Fibroblast of lung (primary cell): ENCODE results near the gene PRRX2. TPM values are rescaled to one million over a fixed set of nuclear protein-coding genes. Genes with fewer than 3 reads are reported as not detected.

Experiments
- DNase-seq, 2 donors: peaks; one replicate each; pipeline versions ENCODE4 v3.0.0 to v3.0.0-alpha.2; 2010; ENCODE audit warnings: low read depth in 2 of 2
- H2AFZ ChIP-seq: 2 replicates; pipeline ENCODE4 v1.5.1; 2012; ENCODE audit warnings: low read length, control low read depth, inconsistent platforms
- H3K27ac ChIP-seq: 2 replicates; pipeline ENCODE4 v1.5.1; 2011; ENCODE audit warnings: low read length, control low read depth; ENCODE audit not compliant: insufficient read depth
- H3K27me3 ChIP-seq: 2 replicates; pipeline ENCODE4 v1.5.1; 2011; ENCODE audit warnings: mild to moderate bottlenecking, low read length; ENCODE audit not compliant: control insufficient read depth, insufficient read depth
- H3K36me3 ChIP-seq: 2 replicates; pipeline ENCODE4 v1.5.1; 2011; ENCODE audit warnings: low read length; ENCODE audit not compliant: control insufficient read depth, insufficient read depth
- H3K4me1 ChIP-seq: 2 replicates; pipeline ENCODE4 v1.5.1; 2011; ENCODE audit warnings: low read length; ENCODE audit not compliant: control insufficient read depth, insufficient read depth; ENCODE audit errors: extremely low read depth
- H3K4me2 ChIP-seq: 2 replicates; pipeline ENCODE4 v1.5.1; 2011; ENCODE audit warnings: low read length, control low read depth; ENCODE audit not compliant: insufficient read depth; ENCODE audit errors: extremely low read depth
- H3K4me3 ChIP-seq, 4 experiments: fragments of 200-600 bp in 1 of 4; sonication (generic) in 1 of 4; replicated peaks in 1 of 4; 2 replicates each; pipeline ENCODE4 v1.5.1; 2011 to 2016; ENCODE audit warnings: low read length in 4 of 4, low read depth in 3 of 4, mild to moderate bottlenecking in 3 of 4, control low read depth in 2 of 4, inconsistent platforms in 1 of 4, mixed read lengths in 1 of 4; ENCODE audit not compliant: insufficient read depth in 1 of 4; ENCODE audit errors: control extremely low read depth in 1 of 4
- H3K79me2 ChIP-seq: 2 replicates; pipeline ENCODE4 v1.5.1; 2012; ENCODE audit warnings: mild to moderate bottlenecking, low read length, inconsistent platforms; ENCODE audit not compliant: control insufficient read depth, insufficient read depth
- H3K9ac ChIP-seq: 2 replicates; pipeline ENCODE4 v1.5.1; 2011; ENCODE audit warnings: mild to moderate bottlenecking, low read length, control low read depth; ENCODE audit not compliant: insufficient read depth
- H3K9me3 ChIP-seq: 2 replicates; pipeline ENCODE4 v1.5.1; 2012; ENCODE audit warnings: low read depth, low read length; ENCODE audit not compliant: control insufficient read depth, insufficient read depth
- H4K20me1 ChIP-seq: 2 replicates; pipeline ENCODE4 v1.5.1; 2011; ENCODE audit warnings: low read length; ENCODE audit not compliant: control insufficient read depth, insufficient read depth; ENCODE audit errors: extremely low read depth
- CTCF ChIP-seq, 2 donors: IDR thresholded peaks in 1 of 2; conservative IDR thresholded peaks in 1 of 2; 1 replicate in 1 of 2; 2 replicates in 1 of 2; pipeline ENCODE4 v1.5.1; 2011 to 2012; ENCODE audit warnings: low read length in 2 of 2, control low read depth in 1 of 2, inconsistent platforms in 1 of 2, low read depth in 1 of 2, mild to moderate bottlenecking in 1 of 2
- EZH2 ChIP-seq: IDR thresholded peaks from 2 replicates; pipeline ENCODE4 v1.5.1; 2012; ENCODE audit warnings: low read length, control low read depth, mild to moderate bottlenecking; ENCODE audit errors: missing control alignments
- polyA minus RNA-seq: library from RNA; depleted of rRNA, polyadenylated mRNA; stranded (reverse); fragments of >200 nt; gene quantifications from 2 replicates; pipeline ENCODE4 v1.2.3, GENCODE V29; 2011; ENCODE audit warnings: low replicate concordance
- polyA plus RNA-seq, 2 donors: library from polyadenylated mRNA; depleted of rRNA in 1 of 2; stranded (reverse) in 1 of 2; unstranded in 1 of 2; fragments of >200 nt; gene quantifications; 2 replicates each; pipeline ENCODE4 v1.2.1, GENCODE V29; 2011 to 2012; ENCODE audit warnings: missing spikeins in 1 of 2
- total RNA-seq: library from RNA; depleted of rRNA; stranded (reverse); fragments of >200 nt; gene quantifications from 2 replicates; pipeline ENCODE4 v1.2.1, GENCODE V29; 2014

Gene PRRX2
- total RNA-seq (4.6 and 11.7 TPM in 2 replicates), polyA plus RNA-seq (3.4 and 4.4 TPM in 2 replicates), polyA minus RNA-seq (2.3 and 2.7 TPM in 2 replicates)
- 13.0 and 15.9 TPM in 2 replicates for polyA plus RNA-seq (2012)

GRCh38 chr9:129665389-129665775 lies at the start of gene PRRX2:
Gene PRRX2, plus strand, starts transcription at chr9:129665647. Its CDS starts 221 bp downstream, at chr9:129665868.
- Histone ChIP-seq H3K27ac (no peak within 1 kb of the TSS), H3K4me1 (no peaks in the 10 kb centered on the region), H3K36me3 (no peaks in the 10 kb centered on the region), H2AFZ (peak within 1 kb of the TSS; percentile 36), H3K9ac (peak within 1 kb of the TSS; percentile 46), H3K4me2 (peak within 1 kb of the TSS; percentile 44), H4K20me1 (no peaks in the 10 kb centered on the region), H3K79me2 (no peaks in the 10 kb centered on the region), H3K4me3 (peak within 1 kb of the TSS in 3 of 4 experiments; percentile 43 to 64 (median 46)), H3K27me3 (no peaks in the 10 kb centered on the region), H3K9me3 (no peaks in the 10 kb centered on the region)
- DNase-seq, result peak in 1 of 2 donors; percentile 63
- TF ChIP-seq EZH2 (peak; percentile 65), CTCF (conservative IDR thresholded peaks at IDR 0.05 in 1 of 2, IDR thresholded peaks at IDR 0.05 in 1 of 2; ENCODE audit: low read depth in 1 of 2, low read length in 2 of 2) (no peak)

GRCh38 chr9:129617167-129617566 lies 48.3 kb upstream of the PRRX2 start:
- H3K9me3 ChIP-seq, result no peaks in the 10 kb centered on the region
- H4K20me1 ChIP-seq, result no peaks in the 10 kb centered on the region
- peak; percentile 61 to 82 for DNase-seq
- H3K27ac ChIP-seq, result no peak overlapping the region
- H3K9ac ChIP-seq, result no peak overlapping the region
- peaks cover 15% of the 10 kb centered on the region for H3K4me1 ChIP-seq
- no peak overlapping the region for H3K4me2 ChIP-seq
- no peak overlapping the region for H3K4me3 ChIP-seq
- no peaks in the 10 kb centered on the region for H3K79me2 ChIP-seq
- H3K27me3 ChIP-seq, result no peaks in the 10 kb centered on the region
- peak; percentile 71 to 73 for TF ChIP-seq CTCF (conservative IDR thresholded peaks at IDR 0.05 in 1 of 2, IDR thresholded peaks at IDR 0.05 in 1 of 2; ENCODE audit: low read depth in 1 of 2, low read length in 2 of 2)
- TF ChIP-seq EZH2, result no peak
- H3K36me3 ChIP-seq, result no peaks in the 10 kb centered on the region
- no peak overlapping the region for H2AFZ ChIP-seq

- Histone ChIP-seq H3K9ac (peak overlapping the region; percentile 65), H3K4me3 (peak overlapping the region; percentile 39 to 56 (median 44)), H3K4me2 (peak overlapping the region; percentile 85), H3K36me3 (no peaks in the 10 kb centered on the region), H4K20me1 (no peaks in the 10 kb centered on the region), H3K27ac (no peak overlapping the region), H3K9me3 (no peaks in the 10 kb centered on the region), H3K4me1 (peaks cover 15% of the 10 kb centered on the region), H3K27me3 (no peaks in the 10 kb centered on the region), H3K79me2 (no peaks in the 10 kb centered on the region), H2AFZ (peak overlapping the region; percentile 59)
- DNase-seq, result peak in 1 of 2 donors; percentile 51
- TF ChIP-seq CTCF (conservative IDR thresholded peaks at IDR 0.05 in 1 of 2, IDR thresholded peaks at IDR 0.05 in 1 of 2; ENCODE audit: low read depth in 1 of 2, low read length in 2 of 2) (peak; percentile 10 to 24), EZH2 (no peak)
Observed at GRCh38 chr9:129619787-129620668, 45.4 kb upstream of the PRRX2 start.
